ENCODE results near the gene TMEM132D.

The TMEM132D gene

GRCh38 chr12:129101404-129101803 is 802.4 kb downstream of the TMEM132D start:
- Histone ChIP-seq H3K36me3 (ENCODE audit: low read length) (no peaks in the 10 kb centered on the region), H4K20me1 (ENCODE audit: low read depth, low read length) (no peaks in the 10 kb centered on the region), H3K27ac (ENCODE audit: low read depth, low read length) (no peak overlapping the region), H3K79me2 (ENCODE audit: insufficient read depth, low read length) (no peaks in the 10 kb centered on the region), H3K9me2 (replicated peaks; ENCODE audit: insufficient read depth, low read length) (no peaks in the 10 kb centered on the region), H3K4me3 (ENCODE audit: insufficient read depth, low read length, poor library complexity, severe bottlenecking) (no peak overlapping the region), H3K4me2 (ENCODE audit: low read depth, low read length, poor library complexity, severe bottlenecking) (no peak overlapping the region), H3K9me3 (ENCODE audit: insufficient read depth, low read length) (no peaks in the 10 kb centered on the region), H3K9ac (ENCODE audit: low read length) (no peak overlapping the region), H3F3A (ENCODE audit: insufficient read depth) (no peaks in the 10 kb centered on the region), H2AFZ (ENCODE audit: low read depth, low read length, severe bottlenecking) (no peak overlapping the region), H3K27me3 (ENCODE audit: low read length) (no peaks in the 10 kb centered on the region)
- no peak for TF ChIP-seq EZH2phosphoT487 (conservative IDR thresholded peaks at IDR 0.05; ENCODE audit: low read length)
- TF ChIP-seq CTCF (IDR thresholded peaks at IDR 0.05; ENCODE audit: insufficient read depth, low read length, poor library complexity, severe bottlenecking) = no peak

- H3K27me3 ChIP-seq (ENCODE audit: low read length) = no peaks in the 10 kb centered on the region
Measured at GRCh38 chr12:129097451-129097850, 806.4 kb downstream of the TMEM132D start.

GRCh38 chr12:129096968-129097367 is 806.9 kb downstream of the TMEM132D start:
- Histone ChIP-seq H4K20me1 (ENCODE audit: low read depth, low read length) (no peaks in the 10 kb centered on the region), H3K9ac (ENCODE audit: low read length) (no peak overlapping the region), H3F3A (ENCODE audit: insufficient read depth) (no peaks in the 10 kb centered on the region), H2AFZ (ENCODE audit: low read depth, low read length, severe bottlenecking) (no peak overlapping the region), H3K36me3 (ENCODE audit: low read length) (no peaks in the 10 kb centered on the region), H3K27me3 (ENCODE audit: low read length) (no peaks in the 10 kb centered on the region), H3K4me3 (ENCODE audit: insufficient read depth, low read length, poor library complexity, severe bottlenecking) (no peak overlapping the region), H3K4me2 (ENCODE audit: low read depth, low read length, poor library complexity, severe bottlenecking) (no peak overlapping the region), H3K79me2 (ENCODE audit: insufficient read depth, low read length) (no peaks in the 10 kb centered on the region), H3K9me3 (ENCODE audit: insufficient read depth, low read length) (no peaks in the 10 kb centered on the region), H3K27ac (ENCODE audit: low read depth, low read length) (no peak overlapping the region), H3K9me2 (replicated peaks; ENCODE audit: insufficient read depth, low read length) (no peaks in the 10 kb centered on the region)
- TF ChIP-seq EZH2phosphoT487 (conservative IDR thresholded peaks at IDR 0.05; ENCODE audit: low read length) = no peak
- TF ChIP-seq CTCF (IDR thresholded peaks at IDR 0.05; ENCODE audit: insufficient read depth, low read length, poor library complexity, severe bottlenecking) = no peak

More at GRCh38 chr12:129097451-129097850, 806.4 kb downstream of the TMEM132D start:
- no peak overlapping the region for H2AFZ ChIP-seq (ENCODE audit: low read depth, low read length, severe bottlenecking)
- no peaks in the 10 kb centered on the region for H3K79me2 ChIP-seq (ENCODE audit: insufficient read depth, low read length)
- no peaks in the 10 kb centered on the region for H3F3A ChIP-seq (ENCODE audit: insufficient read depth)
- no peak overlapping the region for H3K4me3 ChIP-seq (ENCODE audit: insufficient read depth, low read length, poor library complexity, severe bottlenecking)
- no peak overlapping the region for H3K9ac ChIP-seq (ENCODE audit: low read length)
- H3K4me2 ChIP-seq (ENCODE audit: low read depth, low read length, poor library complexity, severe bottlenecking) = no peak overlapping the region
- TF ChIP-seq CTCF (IDR thresholded peaks at IDR 0.05; ENCODE audit: insufficient read depth, low read length, poor library complexity, severe bottlenecking) (no peak), EZH2phosphoT487 (conservative IDR thresholded peaks at IDR 0.05; ENCODE audit: low read length) (no peak)
- H3K9me2 ChIP-seq (replicated peaks; ENCODE audit: insufficient read depth, low read length) = no peaks in the 10 kb centered on the region
- H3K9me3 ChIP-seq (ENCODE audit: insufficient read depth, low read length) = no peaks in the 10 kb centered on the region
- no peaks in the 10 kb centered on the region for H4K20me1 ChIP-seq (ENCODE audit: low read depth, low read length)
- no peaks in the 10 kb centered on the region for H3K36me3 ChIP-seq (ENCODE audit: low read length)
- H3K27ac ChIP-seq (ENCODE audit: low read depth, low read length) = no peak overlapping the region

Data from SU-DHL-6 (cell line).